ENCODE measurements around the gene GGA3.

The GGA3 gene

GRCh38 chr17:75261336-75262111, at the start of gene GGA3, which contains the start of gene MRPS7:
Gene GGA3 (minus strand): TSS chr17:75261606. CDS start chr17:75261587, 19 bp downstream.
Gene MRPS7 (plus strand): TSS chr17:75261879. CDS start chr17:75261901, 22 bp downstream.
- peak; percentile 93 for DNase-seq (ENCODE audit: low read depth)
- peak within 1 kb of the TSS; percentile 100 for H3K4me3 ChIP-seq (ENCODE audit: low read depth, low read length)
- peak; percentile 71 for TF ChIP-seq POLR2A (IDR thresholded peaks at IDR 0.05; ENCODE audit: extremely low read depth, insufficient read length)
- peak; percentile 69 for TF ChIP-seq MYC (IDR thresholded peaks at IDR 0.05; ENCODE audit: low read depth, low read length)
- TF ChIP-seq MAX (IDR thresholded peaks at IDR 0.05; ENCODE audit: low read depth, low read length), result peak; percentile 33; the same call in 1 of the 2 replicates
- TF ChIP-seq CTCF (IDR thresholded peaks at IDR 0.05; ENCODE audit: low read depth, low read length), result no peak

- DNase-seq (ENCODE audit: low read depth), result peak; percentile 45
- H3K4me3 ChIP-seq (ENCODE audit: low read depth, low read length), result no peak overlapping the region
- no peak for TF ChIP-seq CTCF (IDR thresholded peaks at IDR 0.05; ENCODE audit: low read depth, low read length)
- TF ChIP-seq MYC (IDR thresholded peaks at IDR 0.05; ENCODE audit: low read depth, low read length), result no peak
- TF ChIP-seq MAX (IDR thresholded peaks at IDR 0.05; ENCODE audit: low read depth, low read length), result no peak
- TF ChIP-seq POLR2A (IDR thresholded peaks at IDR 0.05; ENCODE audit: extremely low read depth, insufficient read length), result no peak
These were observed 47.6 kb upstream of the GGA3 start for GRCh38 chr17:75308732-75309629.

- DNase-seq (ENCODE audit: low read depth), result no peak
- TF ChIP-seq MYC (IDR thresholded peaks at IDR 0.05; ENCODE audit: low read depth, low read length) (no peak), CTCF (IDR thresholded peaks at IDR 0.05; ENCODE audit: low read depth, low read length) (no peak), POLR2A (IDR thresholded peaks at IDR 0.05; ENCODE audit: extremely low read depth, insufficient read length) (no peak), MAX (IDR thresholded peaks at IDR 0.05; ENCODE audit: low read depth, low read length) (no peak)
- H3K4me3 ChIP-seq (ENCODE audit: low read depth, low read length), result no peak overlapping the region
These were observed 46.7 kb upstream of the GGA3 start for GRCh38 chr17:75307957-75308731.

- no peak overlapping the region for H3K4me3 ChIP-seq (ENCODE audit: low read depth, low read length)
- no peak for DNase-seq (ENCODE audit: low read depth)
- no peak for TF ChIP-seq CTCF (IDR thresholded peaks at IDR 0.05; ENCODE audit: low read depth, low read length)
- no peak for TF ChIP-seq MYC (IDR thresholded peaks at IDR 0.05; ENCODE audit: low read depth, low read length)
- no peak for TF ChIP-seq POLR2A (IDR thresholded peaks at IDR 0.05; ENCODE audit: extremely low read depth, insufficient read length)
These were observed 40.2 kb upstream of the GGA3 start for GRCh38 chr17:75301502-75302206.

GRCh38 chr17:75301049-75301448, 39.6 kb upstream of the GGA3 start:
- no peak for DNase-seq (ENCODE audit: low read depth)
- no peak for TF ChIP-seq CTCF (IDR thresholded peaks at IDR 0.05; ENCODE audit: low read depth, low read length)
- TF ChIP-seq POLR2A (IDR thresholded peaks at IDR 0.05; ENCODE audit: extremely low read depth, insufficient read length), result no peak
- TF ChIP-seq MAX (IDR thresholded peaks at IDR 0.05; ENCODE audit: low read depth, low read length), result no peak
- no peak for TF ChIP-seq MYC (IDR thresholded peaks at IDR 0.05; ENCODE audit: low read depth, low read length)
- no peak overlapping the region for H3K4me3 ChIP-seq (ENCODE audit: low read depth, low read length)

All from NB4 (cell line).